Islet of Langerhans (tissue), 1 donor: ENCODE measurements around the gene CCDC6.

Experiments used
- FAIRE-seq: peaks from one replicate; lab custom pipeline; 2011; peaks lifted over from hg19 to GRCh38; lab: Jason Lieb, UNC

CCDC6 gene

DNA sequence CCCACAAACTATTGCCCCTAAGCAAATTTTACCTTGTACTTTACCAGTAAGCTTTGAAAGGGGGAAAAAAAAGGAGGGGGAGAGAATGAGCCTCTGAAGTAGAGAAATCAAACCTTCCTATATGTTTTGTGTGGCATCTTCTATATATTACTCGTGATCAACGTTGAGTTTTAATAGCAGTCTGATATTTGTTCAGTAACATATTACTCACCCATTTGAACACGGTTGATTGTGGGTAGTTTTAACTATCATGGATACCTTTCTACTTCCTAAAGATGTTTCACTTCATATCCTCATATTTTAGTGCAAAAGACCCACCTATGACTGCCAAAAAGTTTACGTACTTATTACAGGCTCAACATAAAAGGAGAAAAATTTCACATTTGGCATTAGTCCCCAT is 54.5 kb downstream of the CCDC6 start:
- no peak for FAIRE-seq

DNA sequence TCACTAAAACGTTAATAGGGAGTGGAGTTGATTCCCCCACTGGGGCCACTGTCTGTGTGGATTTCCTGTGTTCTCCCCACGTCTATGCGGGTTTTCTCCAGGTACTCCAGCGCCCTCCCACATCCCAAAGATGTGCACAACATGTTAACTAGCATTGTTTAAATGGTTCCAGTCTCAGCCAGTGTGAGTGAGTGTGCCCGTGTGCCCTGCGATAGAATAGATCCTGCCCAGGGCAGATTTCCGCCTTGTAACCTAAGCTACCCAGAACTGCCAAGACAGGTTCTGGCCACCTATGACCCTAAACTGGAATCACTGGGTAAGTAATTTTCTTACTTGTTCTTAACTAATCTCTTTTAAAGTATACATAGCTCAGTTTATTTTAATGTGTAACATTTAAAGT is 58.5 kb downstream of the CCDC6 start:
- FAIRE-seq: no peak

- FAIRE-seq: no peak
These were observed 59.0 kb downstream of the CCDC6 start for GRCh38 chr10:59847326-59847725.

DNA sequence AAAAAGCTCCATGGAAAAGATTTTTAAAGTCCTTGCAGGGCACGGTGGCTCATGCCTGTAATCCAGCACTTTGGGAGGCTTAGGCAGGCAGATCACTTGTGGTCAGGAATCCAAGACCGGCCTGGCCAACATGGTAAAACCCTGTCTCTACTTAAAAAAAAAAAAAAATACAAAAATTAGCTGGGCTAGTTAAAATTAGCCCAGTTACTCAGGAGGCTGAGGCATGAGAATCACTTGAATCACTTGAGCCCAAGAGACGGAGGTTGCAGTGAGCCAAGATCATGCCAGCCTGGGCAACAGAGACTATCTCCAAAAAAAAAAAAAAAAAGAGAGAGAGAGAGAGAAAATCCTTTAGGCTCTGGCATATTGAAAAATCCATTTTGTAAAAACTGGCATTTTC is 61.9 kb downstream of the CCDC6 start:
- FAIRE-seq: no peak

DNA sequence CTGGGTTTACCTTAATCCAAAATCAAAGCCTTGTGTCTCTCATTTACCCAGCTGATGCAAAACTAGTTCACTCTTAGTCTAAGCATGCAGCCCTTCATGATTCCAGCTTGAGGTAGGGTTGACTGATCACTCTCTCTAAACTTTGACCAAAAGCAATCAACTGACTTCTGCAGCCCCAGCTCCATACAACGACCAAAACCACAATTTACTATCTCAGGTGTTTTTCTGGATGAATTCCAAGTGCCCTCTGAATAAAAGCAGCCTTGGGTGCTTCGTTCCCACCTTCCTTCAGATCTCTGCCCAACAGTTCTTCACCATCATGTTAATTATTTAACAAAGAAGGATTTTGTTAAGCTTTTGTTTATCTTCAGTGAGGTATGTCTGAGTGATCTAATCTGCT is 62.6 kb downstream of the CCDC6 start:
- FAIRE-seq: no peak

DNA sequence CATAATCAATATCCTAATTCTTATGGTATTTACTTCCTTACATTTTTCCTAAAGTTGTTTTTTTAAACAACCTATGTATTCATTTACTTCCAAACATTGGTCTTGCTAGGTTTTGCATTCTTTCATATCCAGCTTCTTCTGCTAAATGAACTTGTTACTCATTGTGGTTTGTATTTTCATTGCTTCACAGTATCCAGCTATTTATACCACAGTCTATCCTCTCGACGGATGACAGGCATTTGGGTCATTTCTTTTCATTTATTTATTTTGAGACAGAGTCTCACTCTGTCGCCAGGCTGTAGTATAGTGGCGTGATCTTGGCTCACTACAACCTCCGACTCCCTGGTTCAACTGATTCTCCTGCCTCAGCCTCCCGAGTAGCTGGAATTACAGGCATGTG is 66.8 kb downstream of the CCDC6 start:
- FAIRE-seq: no peak

GRCh38 chr10:59838085-59838789 is 68.1 kb downstream of the CCDC6 start:
- no peak for FAIRE-seq

DNA sequence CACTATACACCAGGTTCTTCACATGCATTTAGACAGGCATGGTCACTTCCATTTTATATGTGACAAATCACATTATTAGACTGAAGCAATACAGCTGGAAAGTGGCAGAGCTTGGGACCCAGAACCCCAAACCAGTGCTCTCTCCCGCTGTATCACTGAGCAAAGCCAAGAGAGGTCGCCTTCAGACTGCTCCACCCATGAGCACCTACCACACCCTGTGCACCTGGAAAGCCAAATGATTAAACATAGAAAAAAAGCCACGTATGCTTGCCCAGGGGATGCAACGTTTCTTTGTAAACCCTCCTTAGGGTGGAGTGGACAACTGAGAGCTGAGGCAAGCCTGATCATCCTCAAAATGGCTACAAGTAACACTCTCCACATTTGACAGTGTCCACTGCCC is 72.5 kb downstream of the CCDC6 start:
- FAIRE-seq: no peak

DNA sequence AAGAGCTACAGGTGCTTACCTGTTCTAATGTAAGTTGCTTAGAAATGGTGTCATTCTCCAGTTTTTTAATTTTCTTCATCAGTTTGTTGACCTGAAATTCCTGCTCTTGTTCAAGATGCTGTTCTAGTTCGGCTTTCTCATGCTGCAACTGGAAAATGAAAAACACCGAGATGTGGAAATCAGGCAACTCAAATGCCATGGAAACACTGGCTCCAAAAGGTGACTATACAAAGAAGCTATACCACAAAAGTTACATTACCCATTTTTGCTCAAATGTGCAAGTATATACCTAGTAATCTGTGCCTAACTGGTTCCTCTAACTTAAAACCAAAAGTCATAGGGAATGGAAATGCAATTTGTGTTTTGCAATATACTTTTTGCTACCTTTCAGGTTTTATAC is 73.8 kb downstream of the CCDC6 start:
- FAIRE-seq: no peak

- FAIRE-seq: no peak
These were observed 74.5 kb downstream of the CCDC6 start for GRCh38 chr10:59831658-59832503.

- peak; percentile 21 for FAIRE-seq
These were observed 75.6 kb downstream of the CCDC6 start for GRCh38 chr10:59830601-59831259.

GRCh38 chr10:59829601-59830000 is 76.8 kb downstream of the CCDC6 start:
- FAIRE-seq: no peak

DNA sequence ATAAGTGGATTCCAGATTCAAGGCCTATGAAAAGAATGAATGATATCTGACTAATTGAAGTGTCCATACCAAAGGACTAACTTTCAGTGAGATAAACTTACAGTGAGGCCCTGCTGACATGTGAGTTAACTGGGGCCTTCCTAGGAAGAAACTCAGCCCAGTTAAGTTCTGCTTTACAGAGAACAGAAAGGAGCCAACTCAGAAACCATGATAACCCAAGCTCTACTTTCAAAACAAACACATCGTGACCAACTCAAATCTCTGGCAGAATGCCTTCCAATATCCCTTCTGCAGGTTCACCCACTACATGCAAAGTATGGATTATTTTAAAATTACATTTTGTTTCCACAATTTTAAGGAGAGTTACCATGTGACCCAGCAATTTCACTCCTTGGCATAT is 77.3 kb downstream of the CCDC6 start:
- FAIRE-seq: no peak

DNA sequence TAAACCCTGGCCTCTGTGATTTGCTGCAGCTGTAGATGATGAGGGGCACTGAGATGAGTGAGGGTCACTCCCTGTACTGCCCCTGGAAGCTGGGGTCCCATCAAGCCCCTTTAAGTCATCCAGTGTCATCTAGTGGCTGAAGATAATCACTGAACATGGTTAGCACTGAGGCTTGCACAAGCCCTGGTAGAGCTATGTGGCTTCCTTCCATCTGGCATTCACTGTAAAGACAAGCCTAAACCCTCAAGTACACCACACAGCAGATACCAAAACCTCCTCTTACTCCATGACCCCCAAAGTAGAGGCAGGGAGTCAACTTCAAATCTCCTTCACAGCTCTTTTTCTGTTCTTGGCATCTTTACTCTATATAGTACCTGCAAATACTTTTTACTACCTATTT is 80.4 kb downstream of the CCDC6 start:
- FAIRE-seq: no peak

DNA sequence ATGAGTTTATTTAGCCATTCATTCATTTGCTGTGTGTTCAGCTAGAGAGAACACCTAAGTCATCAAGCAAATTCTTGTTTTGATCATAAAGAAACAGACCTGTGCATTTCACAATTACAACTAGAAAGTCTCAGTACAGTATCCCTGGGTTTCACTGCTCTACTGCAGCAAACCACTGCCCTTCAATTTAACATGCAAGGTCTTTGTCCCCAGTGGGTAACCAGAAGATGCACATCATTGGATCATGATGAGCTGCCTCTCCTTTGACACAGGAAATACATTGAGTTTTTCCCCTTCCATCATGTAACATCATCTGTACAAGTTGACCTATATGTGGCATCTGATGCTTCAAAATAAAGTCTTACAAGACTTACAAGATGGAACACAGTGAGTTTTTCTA is 82.6 kb downstream of the CCDC6 start:
- no peak for FAIRE-seq

DNA sequence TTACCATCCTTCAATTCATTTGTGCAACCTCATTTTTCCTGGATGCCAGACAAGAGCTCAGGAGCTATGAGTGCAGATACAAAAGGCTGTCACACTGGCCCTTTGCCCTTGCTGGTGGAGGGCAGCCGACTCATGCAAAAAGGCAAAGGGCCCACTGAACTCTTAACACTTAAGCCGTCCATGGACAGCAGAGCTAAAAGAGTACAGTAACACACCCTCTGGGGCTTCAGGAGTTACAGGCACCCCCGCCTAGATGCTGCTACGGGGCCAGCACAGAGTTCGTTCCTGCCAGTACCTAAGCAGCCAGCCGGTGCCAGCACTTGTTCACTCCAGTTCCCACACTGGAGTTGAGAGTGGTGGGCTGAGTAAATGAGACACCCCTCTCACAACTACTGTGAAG is 83.2 kb downstream of the CCDC6 start:
- FAIRE-seq: no peak

DNA sequence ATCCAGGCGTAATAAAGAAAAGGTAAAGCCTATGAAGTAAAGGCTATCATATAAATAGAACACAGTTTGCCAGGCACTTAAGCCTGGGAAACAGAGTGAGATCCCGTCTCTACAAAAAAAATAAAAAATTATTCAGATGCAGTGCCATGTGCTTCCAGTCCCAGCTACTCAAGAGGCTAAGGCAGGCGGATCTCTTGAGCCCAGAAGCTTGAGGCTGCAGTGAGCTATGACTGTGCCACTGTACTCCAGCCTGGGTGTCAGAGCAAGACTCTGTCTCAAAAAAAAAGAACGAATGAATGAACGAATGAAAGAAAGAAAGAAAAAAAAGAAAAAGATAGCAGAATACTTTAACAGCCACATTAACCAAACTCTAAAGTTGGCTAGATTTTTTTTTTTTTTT is 85.9 kb downstream of the CCDC6 start:
- FAIRE-seq: peak; percentile 33

DNA sequence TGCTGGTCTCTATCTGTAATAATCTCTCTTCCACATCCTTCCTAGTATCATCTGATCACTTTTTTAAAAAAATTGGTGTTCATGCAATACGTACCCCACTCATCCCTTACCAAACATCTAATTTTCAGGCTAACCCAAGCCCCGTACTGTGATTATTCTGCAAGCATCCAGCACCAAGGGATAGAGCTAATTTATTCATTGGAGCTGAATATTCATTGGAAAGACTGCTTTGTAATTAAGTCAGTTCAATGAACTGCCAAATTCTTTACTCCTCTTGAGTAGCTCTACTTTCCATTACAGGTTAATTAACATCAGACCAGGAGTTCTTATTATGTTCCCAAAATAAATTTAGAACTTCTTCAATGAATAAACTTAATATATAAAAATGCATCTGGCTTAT is 86.7 kb downstream of the CCDC6 start:
- FAIRE-seq: no peak

- FAIRE-seq: no peak
These were observed 87.1 kb downstream of the CCDC6 start for GRCh38 chr10:59819265-59819664.

GRCh38 chr10:59817773-59818172 is 88.6 kb downstream of the CCDC6 start:
- no peak for FAIRE-seq

DNA sequence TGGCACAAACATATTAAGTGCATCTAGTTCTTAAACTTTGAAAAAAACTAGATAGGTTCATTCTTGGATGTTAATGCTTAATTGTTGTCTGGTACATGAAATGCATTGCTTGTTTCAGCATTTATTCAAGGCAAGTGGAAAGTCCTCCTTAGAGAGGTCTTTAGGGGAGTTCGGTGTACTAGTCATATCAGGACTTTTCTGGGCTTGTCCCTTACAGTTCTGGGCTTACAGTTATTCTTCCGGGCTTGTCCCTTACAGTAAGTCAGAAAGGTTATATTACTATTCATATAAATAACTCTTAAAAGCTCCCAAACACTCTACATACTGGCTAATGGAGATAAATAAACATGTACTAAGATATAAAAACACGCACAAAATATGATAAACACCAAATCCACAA is 91.5 kb downstream of the CCDC6 start:
- FAIRE-seq: no peak

DNA sequence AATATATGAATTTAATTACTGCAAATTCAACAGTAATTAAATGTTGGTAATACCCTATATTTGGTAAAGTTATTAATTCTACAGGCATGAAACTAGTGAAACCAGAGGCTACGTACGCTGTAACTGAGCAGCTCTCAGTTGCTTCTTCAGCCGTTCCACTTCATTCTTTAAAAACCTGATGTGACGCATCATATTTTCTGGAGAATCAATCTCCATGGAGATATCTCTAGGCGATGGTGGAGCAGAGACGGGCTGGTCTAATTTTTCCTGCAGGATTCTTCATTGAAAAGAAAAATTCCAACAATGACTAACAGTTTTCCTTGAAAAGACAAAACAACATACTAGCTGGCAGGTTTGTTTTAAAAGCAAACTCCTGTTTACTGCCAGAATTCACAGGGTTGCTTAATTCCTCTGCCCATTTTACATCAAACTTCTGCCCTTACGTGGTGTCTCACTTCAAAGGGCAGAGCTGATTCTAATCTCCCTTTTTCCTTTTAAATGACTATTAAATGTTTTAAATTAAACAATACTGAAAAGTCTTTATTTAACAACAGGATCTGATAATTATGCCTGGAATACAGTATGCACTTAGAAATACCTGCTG is 93.7 kb downstream of the CCDC6 start:
- no peak for FAIRE-seq

GRCh38 chr10:59809644-59809974 is 96.7 kb downstream of the CCDC6 start:
- no peak for FAIRE-seq
